Loucy (cell line): Measurements from ENCODE around the gene DOCK10.

ENCODE experiments used
- H2AFZ ChIP-seq: fragments of 200-600 bp; sonication (generic); 2 replicates; pipeline ENCODE4 v1.6.0; 2016; ENCODE audit warnings: antibody characterized with exemption, mild to moderate bottlenecking, low read length, moderate library complexity
- H3F3A ChIP-seq: fragments of 200-600 bp; 2 replicates; pipeline ENCODE4 v1.6.0; 2016; ENCODE audit warnings: antibody characterized with exemption, low read depth, mild to moderate bottlenecking
- H3K27me3 ChIP-seq: fragments of 200-600 bp; sonication (generic); 2 replicates; pipeline ENCODE4 v1.6.1; 2014; ENCODE audit warnings: low read length, mild to moderate bottlenecking; ENCODE audit not compliant: insufficient read depth, poor library complexity, severe bottlenecking
- H3K36me3 ChIP-seq: fragments of 200-600 bp; sonication (generic); 2 replicates; pipeline ENCODE4 v1.6.1; 2016; ENCODE audit warnings: low read length; ENCODE audit not compliant: insufficient read depth
- H3K4me1 ChIP-seq: fragments of 200-600 bp; sonication (generic); 2 replicates; pipeline ENCODE4 v1.5.1; 2014; ENCODE audit warnings: low read length, mild to moderate bottlenecking; ENCODE audit not compliant: insufficient read depth, poor library complexity, severe bottlenecking
- H3K4me2 ChIP-seq: fragments of 200-600 bp; sonication (generic); 2 replicates; pipeline ENCODE4 v1.6.0; 2014; ENCODE audit warnings: antibody characterized with exemption, low read length, low read depth, mild to moderate bottlenecking; ENCODE audit not compliant: poor library complexity, severe bottlenecking
- H3K4me3 ChIP-seq: fragments of 200-600 bp; sonication (generic); 2 replicates; pipeline ENCODE4 v1.5.1; 2014; ENCODE audit warnings: low read length, mild to moderate bottlenecking, mixed read lengths; ENCODE audit not compliant: poor library complexity, severe bottlenecking
- H3K79me2 ChIP-seq: fragments of 200-600 bp; sonication (generic); 2 replicates; pipeline ENCODE4 v1.6.1; 2014; ENCODE audit warnings: low read length; ENCODE audit not compliant: insufficient read depth
- H3K9ac ChIP-seq: fragments of 200-600 bp; sonication (generic); 2 replicates; pipeline ENCODE4 v1.6.0; 2014; ENCODE audit warnings: mild to moderate bottlenecking, low read depth, low read length, moderate library complexity; ENCODE audit not compliant: poor library complexity, severe bottlenecking
- H3K9me2 ChIP-seq: fragments of 200-600 bp; sonication (generic); replicated peaks from 2 replicates; pipeline ENCODE4 v1.6.1; 2016; ENCODE audit warnings: low read depth, low read length, mixed read lengths
- H3K9me3 ChIP-seq: fragments of 200-600 bp; sonication (generic); 2 replicates; pipeline ENCODE4 v1.6.1; 2014; ENCODE audit warnings: mild to moderate bottlenecking, antibody characterized with exemption, low read length, low read depth; ENCODE audit not compliant: insufficient read depth
- H4K20me1 ChIP-seq: fragments of 200-600 bp; sonication (generic); 2 replicates; pipeline ENCODE4 v1.6.0; 2014; ENCODE audit warnings: antibody characterized with exemption, low read length, mild to moderate bottlenecking; ENCODE audit not compliant: insufficient read depth, poor library complexity, severe bottlenecking
- EZH2phosphoT487 ChIP-seq: fragments of 200-600 bp; IDR thresholded peaks from 2 replicates; pipeline ENCODE4 v1.6.1; 2018; ENCODE audit warnings: antibody characterized with exemption, mild to moderate bottlenecking, moderate library complexity, borderline replicate concordance
- TF ChIP-seq, protein P1 (sequence below): fragments of 200-600 bp; sonication (generic); conservative IDR thresholded peaks from 2 replicates; pipeline ENCODE4 v1.5.1; 2014; ENCODE audit warnings: mild to moderate bottlenecking, antibody characterized with exemption, low read length

Gene DOCK10

DNA sequence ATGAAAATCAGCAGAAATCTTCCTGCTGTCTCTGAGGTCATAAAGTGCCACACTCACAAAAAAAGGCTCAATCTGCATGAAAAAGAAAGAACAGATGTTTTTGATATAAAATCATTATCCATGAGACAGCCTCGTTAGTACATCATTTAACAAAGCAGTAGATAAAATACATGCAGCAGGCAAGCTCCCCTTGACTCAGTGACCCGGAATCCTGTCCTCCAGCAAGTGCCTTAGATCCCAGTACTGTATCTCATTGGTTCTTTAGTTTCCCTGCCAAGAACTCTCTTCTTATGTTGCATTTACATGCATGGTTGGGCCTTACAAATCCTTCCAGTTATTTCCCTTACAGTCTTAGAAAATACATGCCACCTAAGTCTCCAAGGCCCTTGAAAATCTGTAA lies 177.3 kb downstream of the DOCK10 start:
- H3K27me3 ChIP-seq, result no peaks in the 10 kb centered on the region

DNA sequence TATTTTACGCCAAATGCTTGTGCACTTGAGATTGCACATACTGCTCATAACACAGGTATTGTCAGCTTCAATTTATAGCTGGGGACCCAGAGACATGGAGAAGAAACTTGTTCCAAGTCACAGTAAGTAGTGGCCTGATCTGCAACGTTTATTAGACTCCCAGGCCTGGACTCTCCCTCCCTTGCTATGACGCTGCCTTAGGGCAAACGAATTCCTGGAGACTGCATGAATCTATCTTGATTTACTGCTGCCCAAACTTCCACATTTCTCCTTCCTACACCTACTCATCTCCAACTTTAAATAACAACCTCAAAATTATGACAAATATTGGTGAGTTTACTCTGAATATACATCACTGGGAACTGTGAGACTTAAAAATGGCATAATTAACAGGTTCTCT lies 181.0 kb downstream of the DOCK10 start:
- H3K9me3 ChIP-seq, result no peaks in the 10 kb centered on the region
- no peaks in the 10 kb centered on the region for H3F3A ChIP-seq
- H3K4me3 ChIP-seq, result no peak overlapping the region
- H3K36me3 ChIP-seq, result peaks cover 49% of the 10 kb centered on the region
- no peak for TF ChIP-seq EZH2phosphoT487
- TF ChIP-seq, protein P1, sequence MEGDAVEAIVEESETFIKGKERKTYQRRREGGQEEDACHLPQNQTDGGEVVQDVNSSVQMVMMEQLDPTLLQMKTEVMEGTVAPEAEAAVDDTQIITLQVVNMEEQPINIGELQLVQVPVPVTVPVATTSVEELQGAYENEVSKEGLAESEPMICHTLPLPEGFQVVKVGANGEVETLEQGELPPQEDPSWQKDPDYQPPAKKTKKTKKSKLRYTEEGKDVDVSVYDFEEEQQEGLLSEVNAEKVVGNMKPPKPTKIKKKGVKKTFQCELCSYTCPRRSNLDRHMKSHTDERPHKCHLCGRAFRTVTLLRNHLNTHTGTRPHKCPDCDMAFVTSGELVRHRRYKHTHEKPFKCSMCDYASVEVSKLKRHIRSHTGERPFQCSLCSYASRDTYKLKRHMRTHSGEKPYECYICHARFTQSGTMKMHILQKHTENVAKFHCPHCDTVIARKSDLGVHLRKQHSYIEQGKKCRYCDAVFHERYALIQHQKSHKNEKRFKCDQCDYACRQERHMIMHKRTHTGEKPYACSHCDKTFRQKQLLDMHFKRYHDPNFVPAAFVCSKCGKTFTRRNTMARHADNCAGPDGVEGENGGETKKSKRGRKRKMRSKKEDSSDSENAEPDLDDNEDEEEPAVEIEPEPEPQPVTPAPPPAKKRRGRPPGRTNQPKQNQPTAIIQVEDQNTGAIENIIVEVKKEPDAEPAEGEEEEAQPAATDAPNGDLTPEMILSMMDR, result no peak
- H3K9me2 ChIP-seq, result no peaks in the 10 kb centered on the region
- no peak overlapping the region for H3K4me2 ChIP-seq
- H3K4me1 ChIP-seq, result peaks cover 4% of the 10 kb centered on the region
- no peak overlapping the region for H2AFZ ChIP-seq
- no peaks in the 10 kb centered on the region for H4K20me1 ChIP-seq
- H3K9ac ChIP-seq, result no peak overlapping the region
- H3K27me3 ChIP-seq, result no peaks in the 10 kb centered on the region
- no peaks in the 10 kb centered on the region for H3K79me2 ChIP-seq

More for the DNA sequence above, 177.3 kb downstream of the DOCK10 start:
- H3K36me3 ChIP-seq, result peaks cover 54% of the 10 kb centered on the region; the same call in 1 of the 2 replicates
- H2AFZ ChIP-seq, result no peak overlapping the region
- H3K4me1 ChIP-seq, result peaks cover under 1% of the 10 kb centered on the region
- H3K4me3 ChIP-seq, result no peak overlapping the region
- H3F3A ChIP-seq, result no peaks in the 10 kb centered on the region
- H3K9me3 ChIP-seq, result no peaks in the 10 kb centered on the region
- H3K79me2 ChIP-seq, result no peaks in the 10 kb centered on the region
- no peak overlapping the region for H3K9ac ChIP-seq
- H3K9me2 ChIP-seq, result no peaks in the 10 kb centered on the region
- H3K4me2 ChIP-seq, result no peak overlapping the region
- no peak for TF ChIP-seq EZH2phosphoT487
- TF ChIP-seq, protein P1, result no peak
- H4K20me1 ChIP-seq, result no peaks in the 10 kb centered on the region

GRCh38 chr2:224860786-224861185 lies 181.5 kb downstream of the DOCK10 start:
- Histone ChIP-seq H2AFZ (no peak overlapping the region), H3K9me3 (no peaks in the 10 kb centered on the region), H3K4me1 (peaks cover 4% of the 10 kb centered on the region), H3K9ac (no peak overlapping the region), H3K79me2 (no peaks in the 10 kb centered on the region), H3F3A (no peaks in the 10 kb centered on the region), H3K9me2 (no peaks in the 10 kb centered on the region), H3K4me2 (no peak overlapping the region), H3K36me3 (peaks cover 50% of the 10 kb centered on the region), H4K20me1 (no peaks in the 10 kb centered on the region), H3K4me3 (no peak overlapping the region), H3K27me3 (no peaks in the 10 kb centered on the region)
- TF ChIP-seq, protein P1, result no peak
- TF ChIP-seq EZH2phosphoT487, result no peak
